Measurements from ENCODE around the gene ASF1A. TPM values are rescaled to one million over a fixed set of nuclear protein-coding genes. Genes with fewer than 3 reads are reported as not detected.

Gene ASF1A
- total RNA-seq, 1 donor from 2014 or later, result 30.5 TPM

- peaks cover 6% of the 10 kb centered on the region for H3K9me3 Mint-ChIP-seq (ENCODE audit: low read depth)
- TF ChIP-seq, protein P1, sequence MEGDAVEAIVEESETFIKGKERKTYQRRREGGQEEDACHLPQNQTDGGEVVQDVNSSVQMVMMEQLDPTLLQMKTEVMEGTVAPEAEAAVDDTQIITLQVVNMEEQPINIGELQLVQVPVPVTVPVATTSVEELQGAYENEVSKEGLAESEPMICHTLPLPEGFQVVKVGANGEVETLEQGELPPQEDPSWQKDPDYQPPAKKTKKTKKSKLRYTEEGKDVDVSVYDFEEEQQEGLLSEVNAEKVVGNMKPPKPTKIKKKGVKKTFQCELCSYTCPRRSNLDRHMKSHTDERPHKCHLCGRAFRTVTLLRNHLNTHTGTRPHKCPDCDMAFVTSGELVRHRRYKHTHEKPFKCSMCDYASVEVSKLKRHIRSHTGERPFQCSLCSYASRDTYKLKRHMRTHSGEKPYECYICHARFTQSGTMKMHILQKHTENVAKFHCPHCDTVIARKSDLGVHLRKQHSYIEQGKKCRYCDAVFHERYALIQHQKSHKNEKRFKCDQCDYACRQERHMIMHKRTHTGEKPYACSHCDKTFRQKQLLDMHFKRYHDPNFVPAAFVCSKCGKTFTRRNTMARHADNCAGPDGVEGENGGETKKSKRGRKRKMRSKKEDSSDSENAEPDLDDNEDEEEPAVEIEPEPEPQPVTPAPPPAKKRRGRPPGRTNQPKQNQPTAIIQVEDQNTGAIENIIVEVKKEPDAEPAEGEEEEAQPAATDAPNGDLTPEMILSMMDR (IDR thresholded peaks at IDR 0.05; ENCODE audit: unreplicated experiment), result no peak
- peaks cover 8% of the 10 kb centered on the region for H3K36me3 Mint-ChIP-seq (ENCODE audit: insufficient read depth)
- no peak overlapping the region for H3K4me3 Mint-ChIP-seq (ENCODE audit: low read depth)
- no peak for DNase-seq (ENCODE audit: low spot score, unreplicated experiment)
- H3K4me1 Mint-ChIP-seq (ENCODE audit: low read depth), result no peaks in the 10 kb centered on the region
- H3K27me3 Mint-ChIP-seq, result no peaks in the 10 kb centered on the region
- H3K27ac Mint-ChIP-seq, result no peak overlapping the region
These were observed 33.6 kb upstream of the ASF1A start for GRCh38 chr6:118860363-118860762.

DNA sequence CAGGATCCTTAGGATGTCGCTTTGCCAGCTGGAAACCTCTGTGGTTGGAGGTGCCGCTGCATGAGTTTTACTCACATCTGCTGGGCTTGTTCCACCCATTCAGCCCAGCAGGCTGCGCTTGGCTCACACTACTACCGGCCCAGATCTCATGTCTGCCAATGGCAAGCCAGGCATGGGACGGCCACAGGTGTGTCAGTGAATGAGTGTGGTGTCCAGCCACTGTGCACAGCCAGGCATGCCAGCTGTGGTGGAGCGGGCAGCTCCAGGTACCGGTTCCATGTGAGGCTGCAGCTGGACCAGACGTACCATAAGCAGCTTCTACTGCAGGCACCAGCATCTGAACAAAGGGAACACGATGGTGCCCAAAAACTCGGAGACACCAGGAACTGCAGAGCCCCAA is 33.1 kb upstream of the ASF1A start:
- H3K4me3 Mint-ChIP-seq (ENCODE audit: low read depth), result no peak overlapping the region
- no peak for DNase-seq (ENCODE audit: low spot score, unreplicated experiment)

GRCh38 chr6:118862443-118862842 is 31.5 kb upstream of the ASF1A start:
- TF ChIP-seq, protein P1 (IDR thresholded peaks at IDR 0.05; ENCODE audit: unreplicated experiment), result no peak
- no peak for DNase-seq (ENCODE audit: low spot score, unreplicated experiment)
- Mint-ChIP-seq H3K27me3 (no peaks in the 10 kb centered on the region), H3K4me1 (ENCODE audit: low read depth) (no peaks in the 10 kb centered on the region), H3K4me3 (ENCODE audit: low read depth) (no peak overlapping the region), H3K27ac (no peak overlapping the region), H3K36me3 (ENCODE audit: insufficient read depth) (peaks cover 8% of the 10 kb centered on the region), H3K9me3 (ENCODE audit: low read depth) (peaks cover 6% of the 10 kb centered on the region)

More for the DNA sequence above, 33.1 kb upstream of the ASF1A start:
- no peaks in the 10 kb centered on the region for H3K27me3 Mint-ChIP-seq
- peaks cover 6% of the 10 kb centered on the region for H3K9me3 Mint-ChIP-seq (ENCODE audit: low read depth)
- no peak overlapping the region for H3K27ac Mint-ChIP-seq
- no peaks in the 10 kb centered on the region for H3K4me1 Mint-ChIP-seq (ENCODE audit: low read depth)
- TF ChIP-seq, protein P1 (IDR thresholded peaks at IDR 0.05; ENCODE audit: unreplicated experiment), result no peak
- peaks cover 8% of the 10 kb centered on the region for H3K36me3 Mint-ChIP-seq (ENCODE audit: insufficient read depth)

GRCh38 chr6:118864341-118865099 is 29.4 kb upstream of the ASF1A start:
- no peak for DNase-seq (ENCODE audit: low spot score, unreplicated experiment)
- Mint-ChIP-seq H3K27me3 (no peaks in the 10 kb centered on the region), H3K27ac (no peak overlapping the region), H3K4me3 (ENCODE audit: low read depth) (no peak overlapping the region), H3K36me3 (ENCODE audit: insufficient read depth) (peaks cover 11% of the 10 kb centered on the region), H3K9me3 (ENCODE audit: low read depth) (peaks cover 14% of the 10 kb centered on the region), H3K4me1 (ENCODE audit: low read depth) (no peaks in the 10 kb centered on the region)
- TF ChIP-seq, protein P1 (IDR thresholded peaks at IDR 0.05; ENCODE audit: unreplicated experiment), result no peak

DNA sequence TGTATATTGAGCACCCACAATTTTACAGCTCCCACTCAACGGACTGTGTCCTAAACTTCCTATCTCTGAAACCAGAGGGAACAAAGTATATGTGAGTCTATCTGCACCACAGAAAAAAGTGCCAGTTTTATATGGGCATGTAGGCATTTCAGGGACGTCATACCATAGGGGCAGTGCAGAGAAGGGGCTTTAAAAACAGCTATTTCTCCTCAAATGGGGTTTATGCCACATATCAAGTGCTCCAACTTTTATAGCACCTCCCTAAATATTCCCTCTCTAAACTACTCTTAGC is 28.9 kb upstream of the ASF1A start:
- no peak for DNase-seq (ENCODE audit: low spot score, unreplicated experiment)
- Mint-ChIP-seq H3K36me3 (ENCODE audit: insufficient read depth) (peaks cover 16% of the 10 kb centered on the region), H3K4me3 (ENCODE audit: low read depth) (no peak overlapping the region), H3K4me1 (ENCODE audit: low read depth) (no peaks in the 10 kb centered on the region), H3K9me3 (ENCODE audit: low read depth) (peaks cover 20% of the 10 kb centered on the region), H3K27ac (no peak overlapping the region), H3K27me3 (no peaks in the 10 kb centered on the region)
- TF ChIP-seq, protein P1 (IDR thresholded peaks at IDR 0.05; ENCODE audit: unreplicated experiment), result no peak
